GM19240 (cell line): Measurements from ENCODE around the gene MED9.

Source experiments
- DNase-seq: peaks from one replicate; pipeline ENCODE4 v3.0.0; 2011; ENCODE audit warnings: low spot score; ENCODE audit not compliant: insufficient read length

MED9 gene

GRCh38 chr17:17487998-17488397 is 11.2 kb downstream of the MED9 start:
- no peak for DNase-seq

DNA sequence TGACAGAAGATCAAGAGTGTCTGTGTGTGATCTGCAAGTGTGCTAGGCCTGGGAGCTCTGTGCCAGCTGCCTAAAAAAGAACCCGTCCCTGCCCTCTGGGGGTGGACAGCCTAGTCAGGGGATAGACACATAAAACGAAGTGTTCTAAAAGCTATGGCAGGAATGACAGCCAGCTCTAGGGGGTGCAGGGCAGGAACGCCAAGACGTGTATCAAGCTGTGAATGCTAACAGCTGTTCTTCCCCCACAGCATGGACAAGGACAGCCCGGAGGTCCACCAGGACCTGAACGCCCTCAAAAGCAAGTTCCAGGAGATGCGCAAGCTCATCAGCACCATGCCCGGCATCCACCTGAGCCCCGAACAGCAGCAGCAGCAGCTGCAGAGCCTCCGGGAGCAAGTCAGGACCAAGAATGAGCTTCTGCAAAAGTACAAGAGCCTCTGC is 14.3 kb downstream of the MED9 start:
- no peak for DNase-seq

GRCh38 chr17:17491546-17491988 is 14.8 kb downstream of the MED9 start:
- no peak for DNase-seq

- no peak for DNase-seq
Measured at GRCh38 chr17:17492085-17492484, 15.3 kb downstream of the MED9 start.

- no peak for DNase-seq
Measured at GRCh38 chr17:17492571-17492970, 15.8 kb downstream of the MED9 start.

GRCh38 chr17:17493249-17493985 is 16.6 kb downstream of the MED9 start:
- no peak for DNase-seq

DNA sequence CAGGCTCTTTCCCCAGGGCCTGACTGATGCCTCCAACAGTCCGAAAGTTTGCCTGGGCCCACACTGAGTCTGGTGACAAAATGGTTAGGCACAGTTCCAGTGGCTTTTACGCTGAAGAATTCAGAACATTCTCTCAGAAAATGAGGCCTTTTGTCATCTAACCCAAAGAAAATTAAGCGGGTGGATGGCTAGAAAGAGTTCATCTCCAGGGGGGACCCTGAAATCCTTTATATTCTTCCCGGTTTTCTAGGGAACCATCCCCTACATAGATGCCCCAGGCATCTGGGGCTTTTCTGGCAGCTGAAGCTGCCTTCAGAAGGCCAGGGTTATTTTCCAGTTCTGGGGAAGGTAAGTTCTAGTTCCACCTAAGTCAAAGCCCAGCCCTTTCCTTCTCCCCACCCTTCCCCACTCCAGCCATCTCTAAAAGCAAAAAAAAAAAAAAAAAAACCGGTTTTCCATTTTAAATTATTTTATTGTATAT is 17.2 kb downstream of the MED9 start:
- no peak for DNase-seq

DNA sequence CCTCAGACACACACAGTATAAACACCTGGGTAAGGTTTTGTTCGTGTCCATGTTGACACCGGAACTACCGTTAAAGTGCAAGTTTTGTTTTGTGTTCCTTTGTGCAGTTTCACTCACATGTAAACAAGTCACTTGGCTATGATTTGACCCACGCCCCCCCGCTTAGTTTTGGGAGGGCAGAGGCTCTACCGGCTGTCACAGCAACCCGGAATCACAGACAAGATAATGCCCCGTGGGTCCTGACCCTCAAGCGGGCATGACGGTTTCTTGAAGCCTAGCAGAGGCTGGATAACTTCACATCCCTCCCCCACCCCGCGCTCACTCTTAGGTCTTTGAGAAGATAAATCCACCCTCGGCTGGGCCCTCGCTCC is 17.7 kb downstream of the MED9 start:
- DNase-seq: no peak

GRCh38 chr17:17494870-17495535 is 18.2 kb downstream of the MED9 start:
- DNase-seq: no peak

- no peak for DNase-seq
Measured at GRCh38 chr17:17495536-17496188, 18.9 kb downstream of the MED9 start.

GRCh38 chr17:17496189-17497064 is 19.6 kb downstream of the MED9 start, which contains the start of gene RASD1:
Gene RASD1, minus strand, starts transcription at chr17:17496395. Its CDS starts 214 bp downstream, at chr17:17496181.
- peak; percentile 95 for DNase-seq

DNA sequence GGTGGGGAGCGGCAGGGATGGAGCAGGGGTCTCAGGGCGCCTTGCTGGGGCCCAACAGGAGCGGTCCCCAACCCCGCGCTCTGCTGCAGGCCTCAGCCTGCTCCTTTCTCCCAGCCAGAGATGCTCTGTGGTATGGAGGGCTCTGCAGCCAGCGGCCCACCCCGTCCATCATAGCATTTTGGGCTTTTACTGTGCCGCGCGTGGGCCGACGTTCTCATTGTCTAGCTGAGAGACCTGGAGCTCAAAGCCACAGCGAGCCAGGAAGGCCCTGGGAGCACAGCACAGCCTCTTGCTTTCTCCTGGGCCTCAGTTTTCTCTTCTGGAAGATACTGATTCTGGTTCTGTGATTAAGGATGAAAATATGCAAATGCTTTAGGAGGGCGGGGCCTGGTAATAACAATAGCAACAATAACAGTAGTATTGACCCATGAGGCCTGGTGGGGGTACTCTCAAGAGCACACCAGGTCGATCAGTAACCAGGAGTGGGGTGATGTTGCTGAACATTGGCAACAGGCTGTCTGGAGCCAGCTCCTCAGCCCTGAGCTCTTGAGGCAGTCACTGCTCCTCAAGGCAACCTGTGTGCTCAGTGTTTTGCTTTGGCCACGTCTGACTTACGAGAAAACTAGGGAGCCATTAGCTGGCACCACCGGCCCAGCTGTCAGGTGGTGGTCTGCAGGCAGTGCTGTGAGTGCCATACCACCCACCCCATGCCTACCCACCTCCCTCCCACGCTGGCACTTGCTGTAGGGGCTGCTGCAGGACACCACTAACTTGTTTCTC is 20.5 kb downstream of the MED9 start:
- no peak for DNase-seq

DNA sequence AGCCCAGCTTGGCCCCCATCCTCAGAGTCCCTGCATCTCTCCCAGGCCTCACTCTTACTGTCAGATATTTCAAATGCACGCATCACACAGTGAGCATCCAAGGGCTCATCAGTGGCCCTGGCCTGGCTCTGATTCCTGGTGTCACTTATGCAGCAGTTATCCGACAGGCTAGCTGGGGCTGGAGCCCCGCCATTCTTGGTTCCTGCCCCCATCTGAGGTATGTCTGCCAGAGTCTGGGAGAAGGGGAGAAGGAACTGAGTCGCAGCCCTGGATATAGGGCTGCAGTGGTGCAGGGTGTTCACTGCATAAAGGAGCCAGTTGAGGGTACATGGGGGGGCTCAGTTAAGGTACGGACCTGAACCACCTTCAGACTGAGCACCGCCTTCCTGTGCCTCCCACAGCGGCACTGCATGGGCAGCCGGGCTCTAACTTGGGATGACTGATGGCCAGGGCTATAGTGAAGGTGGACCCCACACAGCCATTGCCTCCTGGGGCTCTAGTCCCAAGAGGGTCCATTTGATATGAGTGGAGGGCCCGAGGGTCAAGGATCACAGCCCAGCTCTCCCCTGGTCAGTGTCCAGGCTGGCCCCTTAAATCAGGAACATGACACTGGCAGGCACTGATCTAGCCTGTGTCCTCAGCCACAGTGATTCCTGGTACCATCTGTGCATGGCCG is 21.2 kb downstream of the MED9 start:
- no peak for DNase-seq

DNA sequence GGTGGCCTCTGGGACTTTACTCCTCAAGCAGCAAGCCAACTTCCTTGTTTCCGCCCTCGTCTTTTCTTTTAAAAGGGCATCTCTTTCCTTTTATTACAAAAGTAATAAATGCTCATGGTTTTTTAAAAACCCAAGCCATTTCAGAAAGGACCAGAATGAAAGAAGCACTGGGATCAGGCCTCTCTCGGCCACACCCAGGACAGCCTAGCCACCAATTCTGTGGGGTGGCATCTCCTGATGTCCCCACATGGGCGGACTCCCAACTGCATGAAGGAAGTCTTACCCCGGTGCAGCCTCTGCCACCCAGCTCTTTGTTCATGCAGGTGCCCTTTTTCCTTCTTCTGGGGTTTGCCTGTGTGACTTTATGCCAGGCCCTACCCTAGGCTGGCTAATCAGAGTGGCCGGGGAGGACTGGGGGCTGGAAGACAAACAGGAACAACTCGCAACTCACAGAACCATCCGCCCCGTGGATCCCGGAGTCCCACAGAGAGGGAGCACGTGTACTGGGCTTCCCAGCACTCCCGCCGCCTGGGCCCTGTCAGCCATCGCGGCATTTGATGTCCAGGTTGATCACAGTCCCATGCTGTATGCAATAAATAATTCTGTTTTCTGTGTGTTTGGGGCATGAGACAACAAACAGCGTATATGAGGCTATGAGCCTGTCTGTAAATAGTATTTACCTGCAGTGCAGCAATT is 22.0 kb downstream of the MED9 start:
- DNase-seq: no peak

DNA sequence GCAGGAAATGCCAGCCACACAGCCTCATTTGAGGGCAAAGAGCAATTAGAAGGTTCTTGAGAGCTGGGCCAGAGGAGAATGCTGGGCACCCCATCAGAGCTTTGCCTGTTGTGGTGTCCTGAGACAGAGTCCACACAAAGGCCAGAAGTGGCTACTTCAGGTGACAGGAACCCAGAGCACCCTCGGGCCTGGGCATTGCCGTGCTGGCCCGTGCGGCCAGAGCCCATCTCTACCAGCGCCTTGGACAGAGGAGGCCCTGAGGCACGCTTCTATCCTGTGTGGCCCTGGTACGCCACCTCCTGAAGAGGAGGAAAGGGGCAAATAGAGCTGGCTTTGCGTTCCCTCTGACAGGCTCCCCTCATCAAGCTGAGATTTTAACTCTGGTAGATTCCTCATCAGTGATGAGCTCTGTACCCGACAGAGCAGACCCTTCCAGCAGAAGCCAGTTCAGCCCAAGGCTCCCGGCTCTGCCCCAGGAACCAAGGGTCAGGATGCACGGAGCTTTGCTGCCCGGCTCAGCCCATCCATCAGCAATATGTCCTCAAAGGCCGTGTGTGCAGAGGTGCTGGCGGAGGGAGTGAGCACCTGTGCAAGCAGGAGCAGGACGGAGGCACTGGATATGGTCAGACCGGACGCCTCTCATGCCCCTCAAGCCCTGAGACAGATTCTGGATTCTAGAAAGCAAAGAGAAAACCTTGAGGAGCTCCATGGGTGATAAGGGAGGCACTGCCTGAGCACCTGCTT is 22.8 kb downstream of the MED9 start:
- no peak for DNase-seq

DNA sequence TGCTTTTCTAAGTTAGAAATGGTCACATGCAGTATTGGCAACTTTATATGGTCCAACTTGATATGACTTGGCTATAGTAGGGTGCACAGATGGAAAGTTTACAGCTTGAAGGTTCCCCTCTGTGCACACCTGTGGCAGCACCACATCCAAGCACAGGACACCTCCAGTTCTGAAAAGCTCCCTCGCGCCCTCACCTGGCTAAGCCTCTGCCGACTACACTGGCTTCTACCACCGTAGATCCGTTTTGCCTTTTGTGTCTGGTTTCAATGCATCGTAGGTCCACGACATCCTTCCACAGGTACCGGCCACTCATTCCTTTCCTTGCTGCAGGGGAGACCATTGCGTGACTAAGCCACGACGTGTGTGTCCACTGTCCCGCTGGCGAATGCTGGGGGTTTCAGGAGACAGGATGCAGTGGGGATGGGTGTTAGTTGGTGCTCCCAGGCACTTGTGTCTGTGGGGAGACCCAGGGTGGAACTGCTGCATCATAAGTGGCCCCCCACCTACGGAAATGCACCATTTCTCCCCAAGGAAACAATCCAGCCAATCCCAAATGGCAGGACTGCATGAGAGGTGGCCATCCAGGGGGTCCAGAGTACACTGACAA is 24.3 kb downstream of the MED9 start:
- DNase-seq: no peak

DNA sequence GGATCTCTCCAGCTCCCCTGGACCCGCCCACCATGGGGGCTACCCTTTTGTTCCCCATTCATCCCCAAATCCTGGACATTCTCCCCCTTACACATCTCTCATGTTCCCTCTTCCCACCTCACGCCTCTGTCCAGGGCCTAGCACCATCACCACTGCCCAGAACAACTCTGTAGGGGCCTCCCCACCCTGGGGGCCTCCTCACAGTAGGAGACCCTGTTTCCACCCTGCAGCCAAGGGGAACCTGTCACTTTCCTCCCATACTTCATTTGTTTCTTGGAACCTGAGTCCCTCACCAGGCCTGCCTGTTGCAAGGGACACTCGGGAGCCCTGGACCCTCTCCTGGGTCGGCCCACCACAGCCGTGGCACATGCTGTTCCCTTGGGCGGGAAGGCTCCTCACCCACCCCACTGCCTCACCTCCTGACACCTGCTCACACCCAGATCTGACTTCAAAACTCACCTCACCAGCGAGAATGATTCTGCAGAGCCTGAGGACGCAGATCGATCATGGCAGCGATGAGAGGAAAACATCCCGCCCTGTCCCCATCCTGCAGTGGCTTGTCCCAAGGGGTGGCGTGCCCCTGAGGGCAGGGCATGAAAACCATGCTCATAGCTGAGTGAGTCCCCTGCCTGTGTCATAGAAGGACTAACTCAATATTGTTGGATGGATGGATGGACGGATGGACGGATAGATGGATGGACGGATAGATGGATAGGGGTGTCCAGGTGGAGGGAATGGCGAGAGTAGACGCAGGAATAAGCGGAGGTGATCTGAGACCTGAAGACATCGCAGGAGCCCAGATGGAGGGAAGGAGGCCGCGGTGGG is 26.2 kb downstream of the MED9 start:
- DNase-seq: no peak
